Stimulated activated naive B cell treated with anti-CD40 and anti-IgM and Interleukin-4, amounts not matched to agents 10 μg/mL and 1 μg/mL and 100 μg/mL, for 72 hours (primary cell): ENCODE results near the gene PRR14L.

ENCODE experiments used
- ATAC-seq, 2 donors: fragments of 150-1000 bp; cut with Tn5 transposase; replicated peaks; 2 replicates each; pipeline ENCODE4 v1.10.0; 2021; ENCODE audit warnings: moderate library complexity in 1 of 2
- DNase-seq: peaks from one replicate; pipeline ENCODE4 v3.0.0; 2021
- H3K27ac Mint-ChIP-seq: one replicate; pipeline ENCODE4 v1.8.0; 2022; ENCODE audit warnings: mild to moderate bottlenecking, mixed read lengths
- H3K27me3 Mint-ChIP-seq, 2 donors: one replicate each; pipeline ENCODE4 v1.8.0; 2022; ENCODE audit warnings: mixed read lengths in 2 of 2
- H3K36me3 Mint-ChIP-seq, 2 donors: one replicate each; pipeline ENCODE4 v1.8.0; 2022; ENCODE audit warnings: mixed read lengths in 2 of 2, mild to moderate bottlenecking in 1 of 2
- H3K4me1 Mint-ChIP-seq, 2 donors: one replicate each; pipeline ENCODE4 v1.8.0; 2022; ENCODE audit warnings: mixed read lengths in 2 of 2, mild to moderate bottlenecking in 1 of 2
- H3K4me3 Mint-ChIP-seq, 2 donors: one replicate each; pipeline ENCODE4 v1.8.0; 2022; ENCODE audit warnings: mild to moderate bottlenecking in 2 of 2, mixed read lengths in 2 of 2, moderate library complexity in 1 of 2
- H3K9me3 Mint-ChIP-seq, 2 donors: one replicate each; pipeline ENCODE4 v1.8.0; 2022; ENCODE audit warnings: mixed read lengths in 2 of 2, mild to moderate bottlenecking in 1 of 2

Gene PRR14L

DNA sequence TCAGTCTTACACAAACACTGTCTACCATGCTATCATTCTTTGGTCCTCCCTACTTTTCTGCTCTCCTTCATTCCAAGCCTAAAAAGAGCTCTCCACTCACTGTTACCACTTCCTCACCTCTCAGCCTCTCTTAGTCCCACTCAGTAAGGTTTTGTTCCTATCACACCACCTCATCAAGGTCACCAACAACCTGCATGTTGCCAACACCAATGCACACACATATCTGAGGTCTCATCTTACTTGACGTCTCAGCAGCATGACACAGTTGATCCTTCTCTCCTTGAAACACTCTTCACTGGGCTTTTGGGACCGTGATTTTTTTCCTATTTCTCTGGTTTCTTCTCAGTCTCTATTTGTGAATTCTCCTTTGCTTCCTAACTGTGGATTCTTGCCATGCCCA lies 96.0 kb downstream of the PRR14L start:
- peak overlapping the region; percentile 0 for H3K27ac Mint-ChIP-seq
- H3K4me3 Mint-ChIP-seq, result peak overlapping the region in 1 of 2 donors; percentile 2

DNA sequence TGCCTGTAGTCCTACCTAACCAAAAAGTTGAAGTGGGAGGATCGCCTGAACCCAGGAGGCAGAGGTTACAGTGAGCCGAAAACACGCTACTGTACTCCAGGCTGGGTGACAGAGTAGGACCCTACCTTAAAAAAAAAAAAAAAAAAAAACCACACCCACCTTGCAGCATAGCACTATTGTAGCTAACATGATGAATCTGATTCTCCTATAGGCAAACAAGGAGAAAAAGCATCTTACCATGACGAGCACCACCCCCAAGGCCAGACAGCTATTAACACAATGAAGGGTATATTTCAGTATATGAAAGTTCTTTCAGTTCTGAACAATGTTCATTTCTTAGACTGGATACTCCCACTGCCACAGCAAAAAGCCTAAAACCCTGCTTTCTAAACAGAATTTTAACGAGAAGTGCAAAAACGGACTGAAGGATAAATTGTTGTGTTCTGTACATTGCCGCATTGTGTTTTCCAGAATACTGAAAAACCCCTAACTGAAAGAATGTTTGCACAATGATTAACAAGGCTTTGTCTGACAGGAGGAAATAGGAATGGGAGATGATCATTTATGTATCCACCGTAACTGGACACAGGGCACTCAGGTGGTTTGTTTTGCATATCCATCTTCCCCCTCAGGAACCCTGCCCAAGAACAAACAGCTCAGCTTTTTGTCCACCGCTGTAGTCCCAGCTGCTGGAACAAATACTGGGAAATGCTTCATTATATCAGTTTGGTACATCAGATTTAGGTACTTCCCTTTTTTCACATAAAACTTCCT lies 96.8 kb downstream of the PRR14L start:
- ATAC-seq (no peak), DNase-seq (no peak)
- Mint-ChIP-seq H3K4me3 (no peak overlapping the region), H3K36me3 (peaks cover 18 to 26% of the 10 kb centered on the region in 2 donors), H3K9me3 (no peaks in the 10 kb centered on the region), H3K4me1 (peaks cover 30 to 45% of the 10 kb centered on the region in 2 donors), H3K27ac (peak overlapping the region; percentile 39), H3K27me3 (no peaks in the 10 kb centered on the region)

More for the DNA sequence above, 96.0 kb downstream of the PRR14L start:
- Mint-ChIP-seq H3K4me1 (peaks cover 29 to 45% of the 10 kb centered on the region in 2 donors), H3K9me3 (no peaks in the 10 kb centered on the region), H3K36me3 (peaks cover 16 to 25% of the 10 kb centered on the region in 2 donors), H3K27me3 (no peaks in the 10 kb centered on the region)
- no peak for DNase-seq
- no peak for ATAC-seq

DNA sequence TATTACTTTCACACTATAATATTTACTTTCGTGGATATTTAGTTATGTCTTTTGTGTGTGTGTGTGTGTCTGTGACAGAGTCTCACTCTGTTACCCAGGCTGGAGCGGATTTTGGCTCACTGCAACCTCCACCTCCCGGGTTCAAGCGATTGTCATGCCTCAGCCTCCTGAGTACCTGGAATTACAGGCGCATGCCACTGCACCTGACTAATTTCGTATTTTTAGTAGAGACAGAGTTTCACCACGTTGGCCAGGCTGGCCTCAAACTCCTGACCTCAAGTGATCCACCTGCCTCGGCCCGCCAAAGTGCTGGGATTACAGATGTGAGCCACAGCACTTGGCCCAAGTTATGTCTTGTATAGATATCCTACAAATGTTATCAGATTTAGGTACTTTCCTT lies 97.8 kb downstream of the PRR14L start:
- no peaks in the 10 kb centered on the region for H3K9me3 Mint-ChIP-seq
- peaks cover 15 to 29% of the 10 kb centered on the region in 2 donors for H3K36me3 Mint-ChIP-seq
- H3K4me3 Mint-ChIP-seq, result no peak overlapping the region
- H3K27ac Mint-ChIP-seq, result no peak overlapping the region
- DNase-seq, result no peak
- H3K4me1 Mint-ChIP-seq, result peaks cover 32 to 50% of the 10 kb centered on the region in 2 donors
- H3K27me3 Mint-ChIP-seq, result no peaks in the 10 kb centered on the region
- ATAC-seq, result peak in 1 of 2 donors; percentile 46

DNA sequence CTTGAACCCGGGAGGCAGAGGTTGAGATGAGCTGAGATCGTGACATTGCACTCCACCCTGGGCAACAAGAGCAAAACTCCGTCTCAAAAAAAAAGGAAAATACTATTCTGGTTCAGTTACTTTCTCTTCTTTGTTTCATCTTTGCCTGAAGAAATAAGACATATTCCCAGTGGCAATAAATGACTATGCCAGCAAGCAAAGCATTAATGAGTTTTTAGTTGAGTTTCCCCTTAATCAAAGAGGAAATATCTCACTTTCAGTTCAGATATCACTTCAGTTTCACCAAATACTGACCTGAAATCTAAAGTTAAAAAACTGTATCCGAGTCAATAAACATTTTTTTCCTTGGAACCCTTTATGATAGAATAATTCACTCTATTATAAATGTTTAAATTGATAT lies 98.3 kb downstream of the PRR14L start:
- Mint-ChIP-seq H3K9me3 (no peaks in the 10 kb centered on the region), H3K4me3 (peak overlapping the region in 1 of 2 donors; percentile 16), H3K4me1 (peaks cover 35 to 54% of the 10 kb centered on the region in 2 donors), H3K27ac (peak overlapping the region; percentile 77), H3K36me3 (peaks cover 18 to 32% of the 10 kb centered on the region in 2 donors), H3K27me3 (no peaks in the 10 kb centered on the region)
- no peak for DNase-seq
- ATAC-seq, result peak; percentile 54 to 63

DNA sequence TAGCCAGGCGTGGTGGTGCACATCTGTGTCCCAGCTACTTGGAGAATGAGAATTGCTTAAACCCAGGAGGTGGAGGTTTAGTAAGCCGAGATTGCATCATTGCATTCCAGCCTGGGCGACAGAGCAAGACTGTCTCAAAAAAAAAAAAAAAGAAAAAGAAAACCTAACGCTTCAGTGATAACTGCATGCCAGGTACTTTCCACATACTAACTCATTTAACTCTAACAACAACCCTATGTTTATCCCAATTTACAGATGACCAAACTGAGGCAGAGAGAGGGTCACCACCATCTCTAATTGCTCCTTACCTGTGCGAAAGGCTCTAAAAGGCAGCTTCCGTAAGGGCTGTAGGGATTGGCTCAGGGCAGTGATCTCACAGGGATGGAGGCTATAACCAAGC lies 99.5 kb downstream of the PRR14L start:
- H3K27ac Mint-ChIP-seq, result peak overlapping the region; percentile 1
- peaks cover 42 to 64% of the 10 kb centered on the region in 2 donors for H3K4me1 Mint-ChIP-seq
- H3K4me3 Mint-ChIP-seq, result no peak overlapping the region
- H3K27me3 Mint-ChIP-seq, result no peaks in the 10 kb centered on the region
- peaks cover 23 to 37% of the 10 kb centered on the region in 2 donors for H3K36me3 Mint-ChIP-seq
- H3K9me3 Mint-ChIP-seq, result no peaks in the 10 kb centered on the region
- DNase-seq (no peak), ATAC-seq (peak in 1 of 2 donors; percentile 17)

DNA sequence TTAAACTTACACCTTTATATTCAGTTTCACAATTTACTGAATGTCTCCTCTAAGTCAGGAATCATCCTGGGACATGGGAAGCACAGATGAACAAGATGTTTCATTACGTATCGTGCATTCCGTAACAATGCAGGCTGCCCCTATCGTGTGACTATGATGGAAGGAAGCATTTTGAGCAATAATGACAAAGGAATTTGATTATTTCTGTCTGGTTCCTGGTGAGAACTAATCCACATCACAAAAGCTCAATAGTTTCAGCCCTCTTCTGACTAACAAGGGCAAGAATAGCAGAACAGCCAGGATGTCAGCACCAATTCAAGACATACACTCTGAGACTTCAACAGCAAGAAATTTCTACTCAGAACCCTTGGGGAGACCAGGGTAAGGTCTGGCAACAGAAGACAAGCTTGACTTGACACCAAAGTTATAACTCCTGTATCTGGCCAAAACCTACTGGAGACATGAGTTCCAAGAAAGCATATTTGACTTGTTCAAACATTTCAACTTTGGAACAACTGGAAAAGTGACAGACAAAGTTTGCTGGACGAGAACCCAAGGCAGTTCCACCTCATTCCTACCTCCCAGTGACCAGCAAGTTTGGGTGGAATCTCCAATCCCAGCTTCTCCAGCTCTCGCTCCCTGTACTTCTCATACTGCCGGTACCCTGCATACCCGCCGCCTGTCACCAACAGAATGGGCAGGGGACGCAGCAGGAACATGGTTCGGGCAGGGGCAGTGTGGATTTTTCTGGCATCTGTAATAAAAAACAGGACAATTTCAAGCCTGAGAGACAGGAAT lies 102.2 kb downstream of the PRR14L start:
- Mint-ChIP-seq H3K27ac (no peak overlapping the region), H3K4me3 (no peak overlapping the region), H3K4me1 (peaks cover 26 to 45% of the 10 kb centered on the region in 2 donors), H3K36me3 (peaks cover 17 to 29% of the 10 kb centered on the region in 2 donors), H3K9me3 (no peaks in the 10 kb centered on the region), H3K27me3 (no peaks in the 10 kb centered on the region)
- ATAC-seq, result no peak
- no peak for DNase-seq

DNA sequence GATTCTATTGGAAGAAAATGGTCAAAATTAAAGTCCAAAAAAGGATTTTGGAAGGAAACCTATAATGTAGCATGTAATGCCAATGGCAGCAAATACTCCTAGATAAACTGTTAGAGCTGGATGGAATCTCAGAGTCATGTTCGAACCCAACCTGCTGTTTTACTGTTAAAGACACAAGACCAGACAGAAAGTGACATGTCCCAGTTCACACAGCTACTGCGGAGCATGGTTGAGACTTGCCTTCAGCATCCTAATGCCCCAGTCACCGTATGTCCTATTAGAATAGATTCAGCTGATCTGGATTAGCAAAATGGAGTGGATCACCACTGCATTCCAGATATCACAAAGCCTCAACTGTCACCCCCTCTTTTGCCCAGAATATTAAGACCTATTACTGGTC lies 102.9 kb downstream of the PRR14L start:
- Mint-ChIP-seq H3K27me3 (no peaks in the 10 kb centered on the region), H3K27ac (peak overlapping the region; percentile 83), H3K9me3 (no peaks in the 10 kb centered on the region), H3K4me1 (peaks cover 26 to 41% of the 10 kb centered on the region in 2 donors), H3K36me3 (peaks cover 17 to 32% of the 10 kb centered on the region in 2 donors), H3K4me3 (no peak overlapping the region)
- ATAC-seq, result no peak
- no peak for DNase-seq

DNA sequence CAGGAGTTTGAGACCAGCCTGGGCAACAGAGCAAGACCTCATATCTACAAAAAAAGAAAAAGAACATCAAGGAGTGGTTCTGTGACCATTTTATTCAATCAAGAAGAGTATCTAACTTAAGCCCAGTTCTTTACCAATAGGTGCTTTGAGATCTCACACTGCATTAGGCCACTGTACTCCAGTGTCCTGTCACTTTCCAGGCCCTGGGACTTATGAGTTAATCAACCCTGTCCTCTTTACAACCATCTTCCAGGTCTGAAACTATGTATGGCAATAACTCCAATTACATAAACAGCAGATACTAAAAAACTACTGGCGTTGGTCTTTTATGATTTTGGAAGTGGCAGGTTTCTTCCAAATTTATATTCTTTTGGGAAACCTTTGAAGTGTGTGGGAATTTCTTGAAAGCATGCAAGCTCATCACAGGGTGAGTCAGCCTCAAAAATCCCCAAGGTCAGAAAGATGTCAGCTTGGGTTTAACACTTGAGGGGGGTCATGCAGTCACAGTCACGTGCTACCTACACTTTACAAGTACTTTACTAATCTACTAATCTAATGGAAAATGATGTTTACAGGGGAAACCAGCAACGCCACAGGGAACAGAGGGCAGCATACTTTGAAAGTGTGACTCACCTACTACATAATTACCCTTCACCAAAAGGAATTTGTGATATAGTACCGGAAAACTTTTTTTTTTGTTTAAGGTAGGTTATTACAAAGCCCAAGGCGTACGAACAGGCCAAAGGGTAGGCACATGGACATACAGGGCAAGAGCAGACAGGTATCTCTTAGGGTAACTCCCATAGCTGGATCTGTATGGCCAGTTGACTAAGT lies 103.5 kb downstream of the PRR14L start:
- peak; percentile 81 to 94 for ATAC-seq
- peak overlapping the region; percentile 83 for H3K27ac Mint-ChIP-seq

DNA sequence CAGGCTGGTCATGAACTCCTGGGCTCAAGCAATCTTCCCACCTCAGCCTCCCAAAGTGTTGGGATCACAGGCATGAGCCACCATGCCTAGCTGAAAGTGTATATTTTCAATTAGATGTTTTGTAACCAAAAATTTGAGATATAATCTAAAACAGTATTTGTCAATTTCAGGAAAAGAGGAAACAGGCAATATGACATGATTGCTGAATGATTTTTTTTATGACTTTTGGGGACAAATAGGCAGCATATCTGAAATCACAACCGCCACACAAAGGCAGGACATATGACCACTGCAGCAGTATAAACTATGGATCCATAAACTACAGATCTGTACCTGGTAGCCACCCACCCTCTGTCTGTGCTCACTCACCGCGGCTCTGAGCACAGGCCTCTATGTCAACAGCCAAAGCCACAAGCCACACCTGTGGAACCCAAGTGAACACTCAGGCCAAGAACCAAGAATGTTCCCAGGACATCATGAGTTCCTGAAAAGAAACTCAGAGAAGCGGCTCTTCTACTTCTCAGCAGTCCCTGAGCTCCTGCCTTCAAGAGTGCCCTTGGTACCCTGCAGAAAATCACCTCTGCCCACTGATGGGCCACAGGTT lies 110.4 kb downstream of the PRR14L start:
- no peaks in the 10 kb centered on the region for H3K27me3 Mint-ChIP-seq
- peak overlapping the region; percentile 6 to 84 for H3K4me3 Mint-ChIP-seq
- ATAC-seq (no peak), DNase-seq (no peak)
- H3K4me1 Mint-ChIP-seq, result peaks cover 32 to 48% of the 10 kb centered on the region in 2 donors
- peak overlapping the region; percentile 85 for H3K27ac Mint-ChIP-seq
- peaks cover 12 to 20% of the 10 kb centered on the region in 2 donors for H3K36me3 Mint-ChIP-seq
- H3K9me3 Mint-ChIP-seq, result no peaks in the 10 kb centered on the region

More for the DNA sequence above, 103.5 kb downstream of the PRR14L start:
- peaks cover 17 to 32% of the 10 kb centered on the region in 2 donors for H3K36me3 Mint-ChIP-seq
- H3K27me3 Mint-ChIP-seq, result no peaks in the 10 kb centered on the region
- no peaks in the 10 kb centered on the region for H3K9me3 Mint-ChIP-seq
- H3K4me1 Mint-ChIP-seq, result peaks cover 26 to 34% of the 10 kb centered on the region in 2 donors
- H3K4me3 Mint-ChIP-seq, result no peak overlapping the region
- peak; percentile 38 for DNase-seq

DNA sequence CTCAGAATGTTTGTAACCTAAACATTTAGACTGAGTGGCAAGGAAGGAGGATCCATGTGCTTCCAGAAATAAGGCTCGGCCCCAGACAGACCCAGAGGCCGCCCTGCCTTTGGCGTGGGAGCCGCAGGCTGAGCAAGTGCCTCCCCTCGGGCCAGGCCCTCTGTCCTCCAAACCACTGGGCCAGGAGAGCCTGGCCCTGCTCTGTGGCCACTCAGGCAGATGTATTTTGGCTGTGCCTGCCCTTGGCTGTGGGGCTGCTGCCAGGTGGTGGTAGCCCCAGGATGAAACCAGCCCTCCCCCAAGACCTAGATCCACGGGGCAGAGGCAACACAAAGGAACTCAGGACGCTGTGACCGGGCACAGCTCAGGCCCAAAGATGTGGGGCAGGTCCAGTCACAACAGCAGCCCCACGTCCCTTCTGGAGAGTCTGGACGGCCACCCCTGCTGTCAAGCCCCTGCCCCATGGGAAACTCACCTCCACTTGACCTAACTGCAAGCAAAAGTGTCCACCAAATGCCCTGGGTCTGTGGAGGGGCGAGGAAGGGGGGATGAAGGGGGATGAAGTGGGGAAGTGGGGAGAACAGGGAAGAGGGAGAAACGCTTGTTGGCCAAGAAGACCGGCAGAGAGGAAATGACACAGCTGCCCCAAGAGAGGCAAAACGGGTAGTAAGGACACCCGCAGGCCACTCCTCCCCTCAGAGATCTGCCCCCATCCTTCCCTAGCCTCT lies 111.9 kb downstream of the PRR14L start:
- H3K9me3 Mint-ChIP-seq, result no peaks in the 10 kb centered on the region
- DNase-seq, result peak; percentile 50
- peak overlapping the region; percentile 82 to 84 for H3K4me3 Mint-ChIP-seq
- no peaks in the 10 kb centered on the region for H3K27me3 Mint-ChIP-seq
- H3K27ac Mint-ChIP-seq, result peak overlapping the region; percentile 85
- H3K4me1 Mint-ChIP-seq, result peaks cover 41 to 63% of the 10 kb centered on the region in 2 donors
- H3K36me3 Mint-ChIP-seq, result peaks cover 13 to 25% of the 10 kb centered on the region in 2 donors
- peak; percentile 74 to 77 for ATAC-seq

DNA sequence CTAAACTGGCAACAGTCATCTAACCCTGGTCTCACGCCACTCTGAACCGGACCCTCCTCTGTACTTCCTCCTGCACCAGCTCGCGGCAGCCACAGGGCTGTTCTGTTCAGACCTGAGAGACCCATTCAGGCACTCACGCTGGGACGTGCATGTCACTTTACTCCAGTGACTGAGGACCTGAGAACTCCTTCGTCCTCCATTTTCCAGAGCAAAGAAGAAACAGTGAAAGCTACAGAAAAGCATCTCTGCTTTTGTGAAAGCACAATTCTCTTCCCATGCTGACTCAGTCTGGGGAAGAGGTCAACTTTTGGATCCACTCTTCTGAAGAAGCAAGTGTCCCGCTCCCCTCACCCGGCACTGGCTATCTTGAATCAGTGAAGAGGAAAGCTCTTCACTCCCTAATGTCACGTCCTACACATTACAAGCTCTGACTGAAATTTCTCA lies 112.5 kb downstream of the PRR14L start:
- Mint-ChIP-seq H3K9me3 (no peaks in the 10 kb centered on the region), H3K4me1 (peaks cover 44 to 66% of the 10 kb centered on the region in 2 donors), H3K36me3 (peaks cover 13 to 25% of the 10 kb centered on the region in 2 donors), H3K27ac (peak overlapping the region; percentile 85), H3K27me3 (no peaks in the 10 kb centered on the region), H3K4me3 (peak overlapping the region; percentile 82 to 84)
- DNase-seq (peak; percentile 58), ATAC-seq (peak; percentile 84)

DNA sequence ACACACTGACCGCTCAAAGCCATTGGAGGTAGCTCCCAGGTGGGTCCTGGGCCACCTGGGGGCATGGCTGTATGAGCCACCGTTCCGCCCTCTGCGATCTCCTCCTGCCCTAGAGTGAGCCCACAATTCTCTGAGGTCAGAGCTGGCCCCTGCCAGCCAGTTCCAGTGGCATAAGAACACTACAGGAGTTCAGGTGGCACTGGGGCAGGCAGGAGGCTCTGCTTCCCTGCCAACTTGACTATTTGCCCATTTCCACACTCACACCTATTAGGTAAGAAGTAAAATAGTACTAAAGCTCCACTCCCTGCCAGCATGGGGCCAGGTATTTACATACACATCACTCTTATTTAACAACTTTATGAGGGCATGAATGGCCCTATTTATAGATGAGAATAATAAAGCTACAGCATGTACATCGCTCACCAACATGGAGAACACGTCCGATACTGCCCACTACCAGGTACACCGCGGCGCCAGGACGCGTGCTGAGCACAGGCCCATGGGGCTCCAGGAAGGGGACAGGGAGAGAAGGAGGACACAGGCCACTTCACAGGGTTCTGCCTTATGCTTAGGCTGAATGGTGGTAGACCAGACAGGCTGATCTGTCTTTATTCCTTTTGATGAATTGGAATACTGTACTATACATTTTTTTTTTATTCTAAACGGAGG lies 114.2 kb downstream of the PRR14L start:
- ATAC-seq (no peak), DNase-seq (no peak)
- peaks cover 9 to 16% of the 10 kb centered on the region in 2 donors for H3K36me3 Mint-ChIP-seq
- H3K27ac Mint-ChIP-seq, result peak overlapping the region; percentile 47
- H3K9me3 Mint-ChIP-seq, result no peaks in the 10 kb centered on the region
- H3K4me1 Mint-ChIP-seq, result peaks cover 48 to 83% of the 10 kb centered on the region in 2 donors
- no peaks in the 10 kb centered on the region for H3K27me3 Mint-ChIP-seq
- H3K4me3 Mint-ChIP-seq, result no peak overlapping the region
